Body of pancreas (tissue), 4 donors: ENCODE data around the gene EML6.

ENCODE experiments used
- POLR2A ChIP-seq, 3 donors: fragments of 450-650 bp; IDR thresholded peaks; one replicate each; pipeline ENCODE4 v1.6.1; 2016; ENCODE audit warnings: antibody characterized with exemption in 3 of 3, mild to moderate bottlenecking in 2 of 3
- TF ChIP-seq, protein P1 (sequence below), 7 experiments: fragments of 450-650 bp in 4 of 7; fragments of 200-600 bp in 3 of 7; sonication (generic) in 3 of 7; IDR thresholded peaks; one replicate each; pipeline ENCODE4 v1.5.1; 2016 to 2019; ENCODE audit warnings: antibody characterized with exemption in 7 of 7

DNA sequence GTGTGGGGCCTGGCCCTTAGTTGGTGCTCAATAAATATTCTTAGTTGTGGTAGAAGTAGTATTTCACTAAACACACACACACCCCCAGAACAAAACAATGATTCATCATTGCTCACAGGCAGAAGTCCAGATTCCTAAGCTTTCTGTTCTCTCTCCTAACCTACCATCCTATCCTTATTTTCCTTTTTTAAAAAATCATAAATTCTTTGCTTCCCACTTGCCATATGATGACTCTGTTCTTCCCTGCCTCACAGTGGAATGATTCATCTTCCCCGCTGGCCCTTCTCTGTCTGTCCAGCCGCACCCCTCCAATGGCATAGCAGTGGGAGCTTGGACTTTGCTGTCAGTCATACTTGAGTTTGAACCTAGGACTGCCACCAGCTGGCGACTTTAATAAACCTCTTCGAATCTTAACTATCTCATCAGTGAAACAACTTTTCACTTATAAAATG, 5.2 kb downstream of the EML6 start:
- TF ChIP-seq, protein P1, sequence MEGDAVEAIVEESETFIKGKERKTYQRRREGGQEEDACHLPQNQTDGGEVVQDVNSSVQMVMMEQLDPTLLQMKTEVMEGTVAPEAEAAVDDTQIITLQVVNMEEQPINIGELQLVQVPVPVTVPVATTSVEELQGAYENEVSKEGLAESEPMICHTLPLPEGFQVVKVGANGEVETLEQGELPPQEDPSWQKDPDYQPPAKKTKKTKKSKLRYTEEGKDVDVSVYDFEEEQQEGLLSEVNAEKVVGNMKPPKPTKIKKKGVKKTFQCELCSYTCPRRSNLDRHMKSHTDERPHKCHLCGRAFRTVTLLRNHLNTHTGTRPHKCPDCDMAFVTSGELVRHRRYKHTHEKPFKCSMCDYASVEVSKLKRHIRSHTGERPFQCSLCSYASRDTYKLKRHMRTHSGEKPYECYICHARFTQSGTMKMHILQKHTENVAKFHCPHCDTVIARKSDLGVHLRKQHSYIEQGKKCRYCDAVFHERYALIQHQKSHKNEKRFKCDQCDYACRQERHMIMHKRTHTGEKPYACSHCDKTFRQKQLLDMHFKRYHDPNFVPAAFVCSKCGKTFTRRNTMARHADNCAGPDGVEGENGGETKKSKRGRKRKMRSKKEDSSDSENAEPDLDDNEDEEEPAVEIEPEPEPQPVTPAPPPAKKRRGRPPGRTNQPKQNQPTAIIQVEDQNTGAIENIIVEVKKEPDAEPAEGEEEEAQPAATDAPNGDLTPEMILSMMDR (IDR thresholded peaks at IDR 0.05), result no peak
- TF ChIP-seq POLR2A (IDR thresholded peaks at IDR 0.05), result no peak
